Stimulated activated CD8-positive, alpha-beta memory T cell treated with anti-CD3 and anti-CD28 coated beads, Interleukin-12 subunit alpha, Interleukin-12 subunit beta, amount 100 ng/mL, for 1 hour (primary cell): ENCODE results near the gene PADI6.

Experiments
- DNase-seq: peaks from one replicate; pipeline ENCODE4 v3.0.0-alpha.2; 2020; ENCODE audit warnings: low read depth

The PADI6 gene

GRCh38 chr1:17356387-17357026 lies 15.5 kb upstream of the PADI6 start:
- DNase-seq = no peak

- no peak for DNase-seq
Observed at GRCh38 chr1:17358557-17358956, 13.4 kb upstream of the PADI6 start.

- no peak for DNase-seq
Observed at GRCh38 chr1:17359031-17359430, 13.0 kb upstream of the PADI6 start.

GRCh38 chr1:17359808-17360207 lies 12.2 kb upstream of the PADI6 start:
- no peak for DNase-seq

GRCh38 chr1:17360272-17360956 lies 11.6 kb upstream of the PADI6 start:
- DNase-seq = no peak

GRCh38 chr1:17361687-17362086 lies 10.3 kb upstream of the PADI6 start:
- DNase-seq = no peak

GRCh38 chr1:17363351-17363750 lies 8.6 kb upstream of the PADI6 start:
- no peak for DNase-seq

- no peak for DNase-seq
Observed at GRCh38 chr1:17363771-17364170, 8.2 kb upstream of the PADI6 start.

GRCh38 chr1:17365293-17365692 lies 6.7 kb upstream of the PADI6 start:
- no peak for DNase-seq

- no peak for DNase-seq
Observed at GRCh38 chr1:17369466-17369865, 2.5 kb upstream of the PADI6 start.

GRCh38 chr1:17370618-17371017 lies 1.4 kb upstream of the PADI6 start:
- no peak for DNase-seq

GRCh38 chr1:17372955-17373354 lies 959 bp downstream of the PADI6 start:
- no peak for DNase-seq

GRCh38 chr1:17375651-17376050 lies 3.7 kb downstream of the PADI6 start:
- no peak for DNase-seq

- DNase-seq = no peak
Observed at GRCh38 chr1:17377325-17377953, 5.4 kb downstream of the PADI6 start.

- no peak for DNase-seq
Observed at GRCh38 chr1:17381161-17381560, 9.2 kb downstream of the PADI6 start.

- DNase-seq = no peak
Observed at GRCh38 chr1:17392199-17392740, 20.3 kb downstream of the PADI6 start.

- no peak for DNase-seq
Observed at GRCh38 chr1:17393230-17393629, 21.2 kb downstream of the PADI6 start.

- DNase-seq = no peak
Observed at GRCh38 chr1:17397910-17398695, 26.1 kb downstream of the PADI6 start.

GRCh38 chr1:17400725-17401341 lies 28.8 kb downstream of the PADI6 start:
- no peak for DNase-seq

GRCh38 chr1:17401841-17402240 lies 29.8 kb downstream of the PADI6 start:
- DNase-seq = no peak

- no peak for DNase-seq
Observed at GRCh38 chr1:17403081-17403480, 31.1 kb downstream of the PADI6 start.
